Ramos (cell line): ENCODE results near the gene FAM149A.

ENCODE experiments used
- in situ Hi-C: fragments of 300-500 bp; cut with MboI; formaldehyde crosslinking; loops from one replicate; pipeline ENCODE4 v1.14.3; 2022; ENCODE audit warnings: low sequenced_read_pairs; ENCODE audit not compliant: unreplicated experiment

FAM149A gene

DNA sequence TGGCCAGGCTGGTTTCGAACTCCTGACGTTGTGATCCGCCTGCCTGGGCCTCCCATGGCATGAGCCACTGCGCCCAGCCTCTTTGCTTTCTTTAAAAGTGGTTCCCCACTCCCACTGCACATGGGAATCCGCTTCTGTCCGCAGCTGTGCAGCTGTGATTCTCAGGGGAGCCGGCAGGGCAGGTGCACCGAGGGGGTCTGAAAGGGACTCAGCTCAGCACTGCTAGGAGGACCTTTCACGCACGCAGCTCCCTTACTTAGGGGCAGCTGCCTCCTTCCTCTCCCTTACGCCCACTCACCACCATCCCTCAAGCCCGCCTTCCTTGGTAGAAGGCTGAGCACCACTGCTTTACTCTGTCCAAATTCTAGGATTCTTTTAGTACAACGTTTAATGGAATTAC lies 46.4 kb downstream of the FAM149A start:
- in situ Hi-C loops, result no loop called here

DNA sequence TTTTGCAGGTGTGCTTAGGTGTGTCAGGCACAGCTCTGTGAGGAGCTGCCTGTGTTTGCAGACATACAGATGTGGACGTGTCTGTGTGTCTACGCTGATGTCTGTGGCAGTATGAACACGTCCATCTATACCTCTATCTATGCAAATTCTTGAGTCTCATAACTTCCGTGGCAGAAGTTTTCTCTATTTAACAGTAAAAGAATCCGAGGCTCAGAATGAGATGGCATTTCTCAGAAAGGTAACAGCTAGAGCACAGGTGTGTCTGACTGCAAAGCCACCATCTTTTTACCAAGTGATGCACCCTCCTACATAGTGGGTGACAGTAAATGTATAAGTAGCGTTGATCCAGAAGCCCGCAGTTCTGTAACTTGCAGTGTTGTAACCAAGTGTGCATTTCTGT lies 47.0 kb downstream of the FAM149A start:
- in situ Hi-C loops, result no loop called here

DNA sequence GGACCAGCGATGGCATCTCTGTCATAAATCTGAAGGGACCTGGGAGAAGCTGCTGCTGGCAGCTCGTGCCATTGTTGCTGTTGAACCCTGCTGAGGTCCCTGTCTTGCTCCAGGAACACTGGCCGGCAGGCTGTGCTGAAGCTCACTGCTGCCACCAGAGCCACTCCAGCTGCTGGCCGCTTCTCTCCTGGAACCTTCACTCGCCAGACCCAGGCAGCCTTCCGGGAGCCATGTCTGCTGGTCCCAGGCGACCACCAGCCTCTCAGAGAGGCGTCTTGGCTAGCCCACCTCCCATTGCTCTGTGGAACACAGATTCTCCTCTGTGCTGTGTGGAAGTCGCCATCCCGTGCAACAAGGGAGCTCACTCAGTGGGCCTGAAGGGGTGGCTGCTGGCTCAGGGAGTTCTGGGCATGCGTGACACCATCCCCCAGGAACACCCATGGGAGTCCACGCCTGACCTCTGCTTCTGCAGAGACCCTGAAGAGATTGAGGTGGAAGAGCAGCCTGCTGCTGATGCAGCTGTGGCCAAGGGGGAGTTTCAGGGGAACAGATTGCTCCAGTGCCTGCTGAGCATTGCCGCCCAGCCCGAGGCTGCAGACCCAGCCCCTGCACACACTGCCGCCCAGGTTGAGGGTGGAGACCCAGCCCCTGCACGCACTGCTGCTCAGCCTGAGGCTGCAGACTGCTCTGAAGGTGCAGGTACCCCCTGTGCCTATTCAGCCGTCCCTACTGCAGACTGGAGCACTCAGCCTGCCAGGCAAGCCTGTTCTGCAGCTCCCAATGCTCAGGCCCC lies 53.7 kb downstream of the FAM149A start:
- in situ Hi-C loops, result no loop called here

DNA sequence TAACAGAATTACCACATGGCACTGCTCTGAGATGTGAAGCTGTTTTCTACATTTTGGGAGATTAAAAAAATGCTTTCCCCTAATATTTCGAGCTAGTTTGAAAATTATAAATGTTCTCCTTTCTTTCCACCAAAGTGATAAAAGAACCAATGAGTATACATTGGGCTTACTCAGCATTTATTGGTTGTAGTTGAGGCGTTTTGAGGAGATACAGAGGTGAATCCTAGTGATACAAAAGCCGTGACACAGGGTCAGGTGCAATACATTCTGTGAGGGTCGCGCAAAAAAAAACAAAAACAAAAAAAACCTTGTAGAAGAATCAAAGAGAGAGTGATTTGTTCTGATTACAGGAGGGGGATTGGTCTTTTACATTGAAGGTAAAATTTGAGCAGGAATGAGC lies 54.5 kb downstream of the FAM149A start:
- in situ Hi-C loops, result no loop called here

GRCh38 chr4:186159613-186160012 lies 55.1 kb downstream of the FAM149A start:
- in situ Hi-C loops, result no loop called here

- in situ Hi-C loops, result no loop called here
These were observed 56.6 kb downstream of the FAM149A start for GRCh38 chr4:186161138-186161537.

DNA sequence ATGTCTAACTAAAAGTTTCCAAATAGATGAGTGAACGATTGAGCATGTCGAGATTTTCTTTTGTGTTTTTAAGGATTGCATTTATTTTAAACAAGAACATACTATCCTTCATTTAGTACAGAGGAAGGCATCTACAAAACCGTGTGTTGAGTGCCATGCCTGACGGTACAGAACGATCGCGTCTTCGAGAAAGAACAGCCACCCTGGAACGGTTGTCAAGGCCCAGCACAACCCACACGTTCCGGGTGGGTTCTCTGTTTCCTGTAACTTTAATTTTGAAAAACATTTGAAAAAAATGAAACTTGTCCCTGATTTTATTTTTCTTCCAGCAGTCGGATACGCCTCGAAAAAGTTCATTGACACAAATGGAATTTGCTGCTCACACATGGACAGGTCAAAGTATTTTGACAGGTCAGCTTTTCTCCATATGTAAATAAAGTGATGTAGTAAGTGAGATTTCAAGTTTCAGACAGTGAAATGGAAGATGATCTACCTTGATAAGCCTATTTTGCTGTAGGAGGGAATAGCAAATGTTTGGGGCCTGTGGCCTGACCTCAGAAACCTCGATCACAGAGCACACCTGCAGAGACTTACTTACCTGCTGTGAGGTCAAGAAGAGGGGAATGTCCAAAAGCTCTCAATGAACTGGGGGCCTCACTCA lies 62.5 kb downstream of the FAM149A start:
- in situ Hi-C loops, result no loop called here

DNA sequence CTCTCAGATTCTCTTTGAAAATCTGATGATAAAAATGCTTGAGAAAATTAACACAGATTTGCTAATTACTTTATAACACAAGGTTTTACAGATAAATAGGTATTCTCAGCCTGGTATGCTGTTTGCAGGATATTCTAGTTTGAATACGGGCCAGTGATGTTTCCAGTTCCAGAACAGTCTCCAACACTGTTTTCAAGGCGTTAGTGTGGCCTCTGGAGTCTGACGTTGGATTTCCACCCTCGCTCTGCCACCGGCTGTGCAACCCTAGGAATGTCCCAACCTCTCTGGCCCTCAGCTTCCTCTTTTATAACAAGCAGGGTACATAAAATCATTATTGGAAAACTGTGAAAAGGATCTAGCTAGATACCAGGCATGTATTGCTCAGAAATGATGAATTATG lies 63.1 kb downstream of the FAM149A start:
- in situ Hi-C loops, result no loop called here

DNA sequence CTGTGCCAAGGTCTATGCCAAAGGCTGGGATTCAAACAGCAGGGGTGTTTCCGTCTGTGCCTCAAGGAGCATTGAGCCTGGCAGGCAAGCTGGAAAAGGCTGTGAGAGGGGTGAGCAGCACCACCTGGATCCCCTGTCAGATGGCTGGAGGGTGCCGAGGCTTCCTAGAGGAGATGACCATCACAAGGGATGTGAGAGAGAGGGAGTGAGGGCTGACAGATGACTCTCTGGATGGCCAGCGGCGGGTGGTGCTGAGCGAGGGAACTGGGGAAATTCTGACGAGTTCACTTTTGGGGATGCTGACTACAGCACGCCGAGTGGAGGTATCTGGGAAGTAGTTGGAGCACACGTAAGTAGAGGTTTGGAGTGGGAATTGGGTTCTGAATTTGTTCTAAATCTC lies 64.2 kb downstream of the FAM149A start:
- in situ Hi-C loops, result no loop called here

GRCh38 chr4:186169333-186169944 lies 64.9 kb downstream of the FAM149A start:
- in situ Hi-C loops, result no loop called here

DNA sequence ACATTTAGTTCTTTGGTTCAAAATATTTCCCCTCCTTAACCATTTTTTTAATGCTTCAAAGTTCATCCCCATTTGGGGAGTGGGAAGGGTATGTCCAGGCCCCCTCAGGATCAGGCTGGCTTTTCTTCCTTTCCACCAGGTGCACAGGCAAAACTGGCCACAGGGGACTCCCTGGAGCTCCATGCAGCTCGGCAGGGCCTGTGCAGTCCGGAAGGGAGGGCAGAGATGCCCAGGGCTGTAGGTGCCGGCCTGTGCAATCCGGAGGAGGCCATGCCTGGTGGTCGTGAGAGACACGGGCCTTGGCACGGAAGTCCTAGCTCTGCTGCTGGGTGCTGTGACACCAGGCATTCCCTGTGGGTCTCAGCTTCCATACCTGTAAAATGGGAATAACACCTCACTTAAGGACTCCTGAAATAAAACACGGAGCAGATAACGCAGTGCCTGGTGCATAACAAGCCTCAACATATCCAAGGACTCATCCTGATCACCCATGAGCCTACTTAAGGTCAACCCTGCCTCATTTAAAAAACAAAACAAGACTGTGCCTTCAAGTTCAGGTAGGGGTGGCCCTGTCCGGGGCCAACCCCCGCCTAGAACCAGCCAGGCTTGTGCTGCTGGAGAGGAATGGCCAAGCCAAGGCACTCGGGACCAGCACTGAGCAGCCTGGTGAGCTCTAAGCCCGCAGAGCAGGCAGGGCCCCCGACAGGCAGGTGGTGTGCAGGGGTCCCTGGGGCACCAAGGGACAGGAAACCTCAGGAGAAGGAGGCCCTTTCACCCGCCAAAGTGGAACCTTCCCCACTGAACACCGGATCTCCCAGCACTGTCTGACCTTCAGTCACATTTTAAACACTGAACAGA lies 65.7 kb downstream of the FAM149A start:
- in situ Hi-C loops, result no loop called here

GRCh38 chr4:186170966-186171365 lies 66.5 kb downstream of the FAM149A start:
- in situ Hi-C loops, result no loop called here

DNA sequence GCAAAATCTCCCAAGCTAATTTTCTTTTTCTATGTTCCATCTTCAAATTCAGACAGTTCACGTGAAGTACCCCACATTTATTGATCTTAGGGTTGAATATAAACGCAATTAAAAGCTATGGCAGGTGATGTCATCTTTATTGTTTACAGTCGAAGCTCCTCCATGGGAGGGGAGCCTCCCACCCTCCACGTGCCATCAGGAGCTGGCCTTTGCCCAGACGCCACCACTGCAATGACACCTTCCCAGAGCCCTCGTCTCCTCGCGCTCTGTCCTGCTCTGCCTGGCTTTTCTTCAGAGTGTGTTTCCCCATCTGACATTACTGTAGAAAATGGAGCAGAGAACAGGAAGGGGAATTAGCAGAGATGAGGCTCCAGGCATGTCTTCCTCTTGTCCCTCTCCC lies 68.0 kb downstream of the FAM149A start:
- in situ Hi-C loops, result no loop called here

DNA sequence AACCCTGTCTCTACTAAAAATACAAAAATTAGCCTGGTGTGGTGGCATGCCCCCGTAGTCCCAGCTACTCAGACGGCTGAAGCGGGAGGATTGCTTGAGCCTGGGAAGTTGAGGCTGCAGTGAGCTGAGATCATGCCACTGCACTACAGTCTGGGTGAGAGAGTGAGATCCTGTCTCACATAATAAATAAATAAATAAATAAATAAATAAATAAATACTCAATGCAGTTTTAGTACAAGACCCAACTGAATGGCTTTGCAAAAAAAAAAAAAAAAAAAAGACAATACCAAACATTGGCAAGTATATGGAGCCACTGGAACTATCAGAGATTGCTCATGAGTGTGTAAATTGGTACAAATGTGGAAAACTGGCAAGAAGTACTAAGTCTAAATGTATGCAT lies 83.6 kb downstream of the FAM149A start:
- in situ Hi-C loops, result no loop called here

DNA sequence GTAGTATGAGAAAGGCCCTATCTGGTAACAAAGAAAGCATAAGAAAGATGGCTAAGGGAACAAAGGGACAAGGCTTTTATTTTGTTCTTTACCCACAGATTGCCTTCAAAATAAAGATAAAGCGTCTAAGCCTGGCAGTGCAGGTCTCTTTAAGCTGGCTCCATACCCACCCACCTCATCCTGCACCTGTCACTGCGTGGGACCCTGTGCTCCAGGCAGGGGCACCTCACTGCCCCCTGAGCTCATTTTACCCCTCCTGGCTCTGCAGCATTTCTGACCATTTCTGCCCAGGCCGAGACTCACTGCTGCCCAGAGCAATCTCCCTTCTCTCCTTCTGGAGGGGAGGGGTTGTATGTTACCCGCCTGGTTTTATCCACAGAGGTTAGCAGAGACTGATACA lies 85.2 kb downstream of the FAM149A start:
- in situ Hi-C loops, result no loop called here

DNA sequence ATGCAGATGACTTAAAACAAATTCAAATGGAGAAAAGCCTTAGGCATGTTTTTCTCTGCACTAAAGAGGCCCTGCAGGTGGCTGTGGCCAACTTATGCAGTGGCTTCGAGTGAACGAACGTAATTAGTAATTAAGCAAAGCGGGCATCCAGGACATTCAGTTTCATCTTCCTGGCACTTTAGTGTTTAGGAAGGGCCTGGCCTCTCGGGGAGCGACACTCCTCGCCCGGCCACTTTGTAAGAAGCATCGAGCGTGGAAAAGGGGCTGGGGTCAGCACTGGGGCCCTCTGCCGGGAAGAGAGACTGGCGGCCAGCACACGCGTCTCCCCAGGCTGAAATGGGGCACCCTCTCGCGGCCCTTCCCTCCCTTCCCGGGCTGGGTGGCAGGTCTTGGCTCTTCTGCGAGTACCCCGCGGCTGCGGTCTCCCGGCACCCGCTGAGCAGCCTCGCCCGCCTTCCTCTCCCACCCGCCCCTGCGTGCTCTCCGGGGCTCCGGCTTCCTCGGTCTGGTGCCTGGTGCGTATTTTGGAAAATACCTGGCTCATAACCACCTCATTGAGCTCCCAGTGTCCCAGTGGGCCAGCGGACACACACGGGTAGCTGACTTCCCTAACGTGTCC lies 86.2 kb downstream of the FAM149A start:
- in situ Hi-C loops, result no loop called here

GRCh38 chr4:186191200-186192065 lies 86.9 kb downstream of the FAM149A start, which contains the start of gene CYP4V2:
CYP4V2 (plus strand) TSS chr4:186191567; CDS start chr4:186191824, 257 bp downstream.
- in situ Hi-C loops, result no loop called here

GRCh38 chr4:186192066-186192612 lies 87.6 kb downstream of the FAM149A start:
- in situ Hi-C loops, result no loop called here

- in situ Hi-C loops, result no loop called here
These were observed 89.3 kb downstream of the FAM149A start for GRCh38 chr4:186193851-186194250.
